Measurements from ENCODE around the gene KHSRP.
"Not testable (repeated sequence)": the region's sequence is repeated elsewhere in the genome, so short reads cannot be mapped to it uniquely, and the experiment has no call there.

The KHSRP gene

DNA sequence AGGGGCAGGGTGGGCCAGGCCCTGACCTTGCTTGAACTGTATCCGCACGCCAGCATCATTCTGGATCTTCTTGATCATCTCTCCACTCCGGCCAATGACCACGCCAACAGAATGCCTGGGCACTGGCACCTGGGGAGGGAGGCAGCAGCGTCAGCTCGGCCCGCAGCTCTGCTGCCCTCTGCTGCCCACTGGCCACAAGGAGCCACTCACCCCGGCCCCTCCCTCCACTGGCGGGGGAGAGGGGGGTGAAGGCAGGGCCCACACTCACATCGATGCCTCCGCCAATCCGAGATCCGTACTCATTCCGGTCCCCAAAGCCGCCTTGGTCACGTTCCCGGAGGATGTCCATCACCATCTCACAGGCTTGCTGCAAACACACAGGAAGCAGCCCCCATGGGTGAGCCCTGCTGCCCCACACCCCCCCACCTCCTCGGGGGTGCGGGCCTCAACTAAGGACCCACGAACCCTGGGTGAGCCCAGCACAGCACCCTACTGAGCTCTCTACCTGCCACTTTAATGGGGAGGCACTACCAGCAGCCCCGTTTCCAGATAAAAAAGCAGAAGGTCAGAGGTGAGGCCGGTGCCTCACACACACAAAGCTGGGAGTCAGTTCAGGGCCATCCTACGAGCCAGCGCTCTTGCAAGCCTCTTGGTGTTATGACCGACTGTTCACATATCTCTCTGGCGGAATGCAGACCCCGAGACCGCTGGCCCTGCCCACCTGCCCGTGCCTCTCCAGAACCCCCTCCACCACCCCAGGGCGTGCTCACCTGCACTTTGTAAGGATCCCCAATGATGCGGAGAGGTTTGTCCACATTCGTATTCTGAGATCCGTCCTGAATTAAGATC lies 6.7 kb downstream of the KHSRP start:
- no peak for DNase-seq

DNA sequence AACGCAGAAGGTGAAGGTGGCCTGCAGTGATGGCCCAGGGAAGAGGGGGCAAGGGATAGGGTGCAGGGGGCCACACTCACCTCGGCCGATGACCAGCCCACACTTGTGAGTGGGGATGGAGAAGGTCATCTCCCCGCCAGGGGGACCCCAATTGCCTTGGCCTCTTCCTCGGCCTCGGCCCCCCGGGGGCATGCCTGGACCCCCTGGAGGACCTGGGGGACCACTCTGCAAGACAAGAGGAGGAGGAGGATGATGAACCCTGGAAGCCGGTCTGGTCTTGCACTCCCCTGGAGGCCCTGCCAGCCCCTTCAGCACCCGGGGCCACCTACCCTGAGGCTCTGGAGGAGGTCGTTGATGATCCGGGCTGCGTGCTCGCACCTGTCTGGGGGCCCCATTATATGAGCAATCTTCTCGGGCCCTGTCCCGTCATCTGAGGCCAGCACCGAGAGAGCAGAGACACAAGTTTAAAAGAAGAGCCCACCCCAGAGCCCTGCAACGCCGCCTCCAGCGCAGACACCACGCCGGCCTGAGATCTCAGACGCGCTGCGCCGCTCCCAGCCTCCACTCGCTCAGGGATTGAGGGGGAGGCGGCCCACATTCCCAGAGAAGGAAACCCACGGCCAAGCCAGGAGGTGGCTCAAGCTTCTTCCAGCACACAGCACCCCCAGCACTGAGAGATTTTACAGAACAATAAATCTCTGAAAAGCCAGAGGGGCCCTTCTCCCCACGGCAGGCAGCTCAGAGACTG lies 7.8 kb downstream of the KHSRP start:
- no peak for DNase-seq

DNA sequence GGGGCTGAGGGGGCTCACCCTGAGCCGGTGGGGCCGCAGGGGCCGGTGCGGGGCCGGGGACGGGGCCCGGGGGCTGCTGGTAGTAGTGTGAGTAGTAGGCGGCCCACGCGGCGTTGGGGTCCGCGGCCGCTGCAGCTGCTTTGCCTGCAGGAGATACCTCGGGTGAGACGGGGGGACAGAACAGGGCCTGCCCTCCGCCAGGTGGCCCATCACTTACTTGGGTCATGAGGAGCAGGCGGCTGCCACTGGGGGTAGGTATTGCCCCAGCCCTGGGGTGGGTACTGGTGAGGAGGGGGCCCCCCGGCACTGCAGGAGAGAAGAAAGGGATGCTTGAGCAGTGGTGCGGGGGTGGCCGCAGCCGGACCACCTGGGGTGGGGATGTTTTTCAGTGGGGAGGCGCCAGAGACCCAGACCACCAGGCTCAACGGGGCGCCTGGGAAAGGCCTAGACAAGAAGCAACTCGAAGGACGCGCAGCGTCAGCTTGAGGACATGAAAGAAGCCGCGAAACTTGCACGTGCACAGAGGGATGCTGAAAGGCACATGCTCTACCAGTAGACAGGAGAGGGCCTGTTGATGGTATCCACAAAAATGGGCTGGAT lies 8.9 kb downstream of the KHSRP start:
- DNase-seq = no peak

DNA sequence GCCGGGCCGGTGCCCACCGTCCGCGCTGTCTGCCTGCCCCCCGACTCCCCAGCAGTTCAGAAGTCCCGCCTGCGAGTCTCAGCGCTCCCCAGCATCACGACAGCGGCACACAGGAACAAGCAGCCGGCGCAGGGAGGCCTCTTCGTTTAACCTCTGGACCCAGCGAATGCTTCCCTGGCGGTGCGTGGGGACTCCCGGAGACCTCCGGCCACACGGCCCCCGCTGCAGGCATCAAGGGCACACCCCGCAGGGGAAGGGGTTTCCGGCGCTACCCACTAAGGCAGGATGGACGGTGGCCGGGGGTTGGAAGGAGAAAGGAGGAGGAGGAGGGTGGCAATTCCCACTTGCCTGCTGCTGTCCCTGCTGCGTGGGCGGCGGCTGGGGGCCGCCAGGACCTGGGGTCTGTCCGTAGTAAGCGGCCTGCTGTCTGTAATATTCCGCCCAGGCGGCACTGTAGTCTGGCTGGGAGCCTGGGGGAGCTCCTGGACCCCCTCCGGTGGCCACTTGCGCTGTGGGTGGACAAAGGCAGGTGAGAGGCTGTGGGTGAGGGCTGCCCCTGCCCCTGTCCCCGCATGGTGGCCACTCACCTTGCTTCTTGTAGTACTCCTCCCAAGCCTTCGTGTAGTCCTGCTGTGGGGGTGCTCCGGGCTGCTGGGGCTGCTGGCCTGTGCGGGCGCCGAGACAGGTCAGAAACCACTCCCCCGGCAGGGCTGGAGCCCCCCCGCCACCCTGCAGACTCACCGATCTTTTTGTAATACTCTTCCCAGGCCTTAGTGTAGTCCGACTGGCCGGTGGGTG lies 9.6 kb downstream of the KHSRP start:
- DNase-seq = no peak

DNA sequence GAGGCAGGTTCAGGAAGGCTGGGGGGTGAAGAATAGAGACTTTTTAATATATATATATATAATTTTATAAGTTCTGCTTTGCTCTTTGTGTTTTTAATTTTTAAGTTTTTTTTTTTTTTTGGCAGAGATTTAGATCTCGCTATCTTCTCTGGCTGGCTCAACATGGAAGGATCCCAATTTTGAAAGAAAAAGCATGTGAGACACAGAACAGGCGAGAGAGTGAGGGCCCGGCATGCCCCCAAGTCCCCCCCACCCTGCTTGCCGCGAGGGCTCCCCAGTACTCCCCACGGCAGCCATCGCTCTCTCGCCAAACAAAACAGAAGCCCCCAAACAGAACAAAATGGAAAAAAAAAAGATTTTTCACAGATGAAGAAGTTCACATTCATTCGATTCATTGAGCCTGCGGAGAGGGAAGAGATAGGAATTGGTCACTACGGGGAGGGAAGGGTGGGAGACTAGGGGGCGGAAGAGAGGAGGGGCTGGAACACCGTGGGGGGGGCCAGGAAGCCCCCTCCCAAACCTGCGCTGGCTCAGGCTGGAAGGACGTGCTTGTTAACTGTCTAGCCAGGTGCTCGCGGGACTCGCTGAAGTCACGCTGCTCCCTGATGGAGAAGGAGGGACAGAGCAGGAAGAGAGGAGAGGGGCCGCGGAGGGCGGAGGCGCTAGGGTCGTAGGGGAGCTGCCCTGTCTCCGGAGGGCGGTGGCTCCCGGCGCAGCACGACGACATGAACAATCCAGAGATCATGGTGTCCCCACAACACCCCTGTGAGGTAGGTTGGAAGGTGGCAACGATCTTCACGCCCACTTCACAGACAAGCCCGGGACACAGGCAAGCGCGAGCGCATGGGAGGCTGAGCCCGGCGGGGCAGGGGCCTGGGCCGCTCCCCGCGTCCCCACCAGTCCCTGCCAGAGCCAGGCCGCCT lies 10.6 kb downstream of the KHSRP start:
- DNase-seq = no peak

DNA sequence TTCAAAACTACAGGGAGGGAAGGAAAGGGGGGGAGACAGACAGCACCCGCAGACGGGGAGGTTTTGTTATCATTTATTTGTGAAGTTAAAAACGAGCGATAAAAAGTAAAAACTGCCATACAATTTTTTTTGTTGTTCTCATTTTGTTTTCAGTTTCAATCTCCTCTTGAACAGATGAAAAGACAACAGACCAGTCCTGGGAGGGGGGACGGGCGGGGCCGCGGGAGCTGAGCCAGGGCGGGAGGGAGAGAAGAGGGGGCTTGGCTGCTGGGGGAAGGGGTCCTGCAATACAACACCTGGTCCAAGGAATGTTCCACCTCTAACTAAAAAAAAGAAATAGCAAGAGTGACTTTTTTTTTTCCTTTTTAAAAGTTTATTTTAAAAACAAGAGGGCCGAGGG lies 11.3 kb downstream of the KHSRP start:
- no peak for DNase-seq

DNA sequence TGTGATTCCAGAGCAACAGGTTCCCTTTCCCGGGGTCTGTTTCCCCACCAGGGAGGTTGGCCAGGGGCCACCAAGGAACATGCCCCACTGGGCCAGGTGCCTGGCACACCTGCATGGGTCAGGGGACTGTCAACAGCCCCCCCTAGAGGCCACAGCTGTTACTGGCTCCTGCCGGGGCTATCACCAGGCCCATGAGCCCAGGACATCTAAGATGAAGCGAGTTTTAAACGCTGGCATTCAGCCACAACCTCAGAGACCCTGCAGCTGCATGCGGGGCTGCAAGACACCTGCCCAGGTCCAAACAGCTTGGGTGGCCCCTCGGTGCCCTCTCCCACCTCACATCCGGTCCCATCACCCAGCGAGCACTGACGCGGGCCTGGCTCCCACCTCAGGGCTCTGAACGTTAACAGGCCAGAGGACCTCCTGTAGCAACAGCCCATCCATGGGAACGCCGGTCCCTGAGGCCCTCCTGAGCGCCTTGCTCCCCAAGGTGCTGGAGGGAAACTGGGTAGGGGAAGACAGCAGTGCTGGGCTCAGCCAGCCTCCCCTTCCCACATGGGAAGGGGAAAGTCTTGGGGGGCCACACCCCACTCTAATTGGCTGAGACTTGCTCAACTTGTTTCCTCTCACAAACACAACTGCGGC lies 12.0 kb downstream of the KHSRP start:
- DNase-seq = peak; percentile 52

DNA sequence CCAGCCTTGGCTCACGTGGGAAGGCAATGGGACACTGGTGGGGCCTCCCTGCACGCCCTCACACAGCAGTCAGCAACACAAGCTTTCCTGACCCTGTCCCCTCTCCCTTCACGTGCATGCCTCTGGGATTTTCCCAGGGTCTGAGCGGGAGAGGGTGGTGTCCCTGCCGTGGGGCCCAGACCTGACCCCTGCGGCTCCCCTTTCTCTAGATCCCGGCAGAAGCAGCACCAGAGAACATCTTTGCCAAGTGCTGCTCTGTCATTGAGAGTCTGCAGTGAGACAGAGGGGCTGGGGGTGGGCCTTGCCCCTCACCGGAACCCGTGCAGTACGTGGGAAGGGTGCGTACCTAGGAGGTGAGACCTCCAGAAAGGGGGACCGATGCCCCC lies 12.6 kb downstream of the KHSRP start:
- DNase-seq = no peak

DNA sequence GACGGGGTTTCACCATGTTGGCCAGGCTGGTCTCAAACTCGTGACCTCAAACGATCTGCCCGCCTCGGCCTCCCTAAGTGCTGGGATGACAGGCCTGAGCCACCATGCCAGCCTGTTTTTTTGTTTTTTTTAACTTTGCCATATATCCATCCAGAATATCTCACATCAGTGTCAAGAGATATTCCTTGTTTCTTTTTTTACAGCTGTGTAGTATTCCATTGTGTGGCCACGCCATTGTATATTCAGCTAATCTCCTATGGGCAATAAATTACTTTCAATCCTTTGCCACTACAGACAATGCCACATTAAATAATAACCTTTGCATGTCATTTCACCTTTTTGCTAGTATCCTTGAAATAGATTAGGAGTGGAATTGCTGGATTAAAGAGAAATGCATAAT lies 15.3 kb downstream of the KHSRP start:
- no peak for DNase-seq

DNA sequence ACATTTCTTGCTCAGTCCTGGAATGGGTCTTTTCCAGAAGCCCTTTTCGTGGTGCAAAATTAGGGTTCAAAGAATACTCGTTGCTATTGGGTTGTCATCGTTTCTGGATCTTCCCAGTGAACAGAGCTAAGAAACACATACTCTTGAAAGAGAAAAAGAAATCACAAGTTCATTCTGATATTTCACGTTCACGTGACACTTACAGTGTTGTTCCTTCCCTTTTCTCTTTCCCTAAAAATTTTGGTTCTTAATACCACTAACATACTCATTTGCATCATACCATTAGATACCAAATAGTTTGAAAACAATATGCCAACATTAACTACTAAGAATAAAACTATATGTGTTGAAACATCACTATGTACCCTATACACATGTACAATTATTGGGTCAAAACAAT lies 18.2 kb downstream of the KHSRP start:
- no peak for DNase-seq

DNA sequence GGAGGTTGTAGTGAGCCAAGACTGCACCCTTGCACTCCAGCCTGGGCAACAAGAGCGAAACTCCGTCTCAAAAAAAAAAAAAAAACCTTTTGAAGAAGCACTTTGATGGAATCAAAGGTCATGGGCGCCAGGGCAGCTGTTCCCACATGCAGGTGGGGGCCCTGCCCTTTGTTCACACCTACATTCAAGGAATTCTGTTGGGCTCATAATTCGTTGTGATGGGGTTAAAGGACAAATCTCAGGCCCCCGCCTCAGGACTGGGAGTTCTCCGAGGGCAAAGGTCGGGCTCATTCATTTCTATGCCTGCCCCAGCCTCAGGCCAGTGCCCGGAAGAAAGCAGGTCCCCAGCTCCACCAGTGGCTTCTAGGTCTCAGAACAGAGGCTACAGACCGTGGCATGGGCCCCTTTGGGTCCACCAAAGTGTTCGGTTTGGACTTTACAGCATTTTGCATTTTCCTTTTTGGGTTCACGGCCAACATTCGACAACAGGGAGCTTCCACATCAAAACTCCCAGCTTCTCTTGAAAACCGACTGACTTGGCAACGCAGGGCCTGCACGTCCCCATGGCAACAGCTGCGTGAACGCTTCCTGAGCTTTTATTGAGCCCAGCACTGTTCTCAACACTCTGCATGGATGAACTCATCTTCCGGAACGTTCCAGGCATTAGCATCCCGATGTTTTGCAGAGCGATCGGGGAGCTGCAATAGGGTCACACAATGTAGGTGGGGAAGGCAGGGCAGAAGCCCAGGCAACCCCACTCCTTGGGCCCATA lies 21.6 kb downstream of the KHSRP start:
- no peak for DNase-seq

DNA sequence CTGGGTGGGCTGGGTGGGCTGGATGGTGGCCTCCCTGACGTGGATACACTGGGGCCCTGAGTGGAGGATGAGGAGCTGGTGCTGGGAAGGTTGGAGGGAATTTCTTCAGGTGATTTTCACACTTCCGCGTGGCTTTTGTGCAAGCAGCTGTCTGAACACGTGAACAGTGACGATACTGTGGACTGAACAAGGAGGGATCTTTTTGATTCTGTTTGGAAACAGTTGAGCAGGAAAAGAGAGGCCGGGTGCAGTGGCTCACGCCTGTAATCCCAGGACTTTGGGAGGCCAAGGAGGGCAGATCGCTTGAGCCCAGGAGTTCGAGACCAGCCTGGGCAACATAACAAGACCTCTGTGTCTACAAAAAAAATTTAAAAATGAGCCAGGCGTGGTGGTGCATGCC lies 22.6 kb downstream of the KHSRP start:
- DNase-seq = no peak

DNA sequence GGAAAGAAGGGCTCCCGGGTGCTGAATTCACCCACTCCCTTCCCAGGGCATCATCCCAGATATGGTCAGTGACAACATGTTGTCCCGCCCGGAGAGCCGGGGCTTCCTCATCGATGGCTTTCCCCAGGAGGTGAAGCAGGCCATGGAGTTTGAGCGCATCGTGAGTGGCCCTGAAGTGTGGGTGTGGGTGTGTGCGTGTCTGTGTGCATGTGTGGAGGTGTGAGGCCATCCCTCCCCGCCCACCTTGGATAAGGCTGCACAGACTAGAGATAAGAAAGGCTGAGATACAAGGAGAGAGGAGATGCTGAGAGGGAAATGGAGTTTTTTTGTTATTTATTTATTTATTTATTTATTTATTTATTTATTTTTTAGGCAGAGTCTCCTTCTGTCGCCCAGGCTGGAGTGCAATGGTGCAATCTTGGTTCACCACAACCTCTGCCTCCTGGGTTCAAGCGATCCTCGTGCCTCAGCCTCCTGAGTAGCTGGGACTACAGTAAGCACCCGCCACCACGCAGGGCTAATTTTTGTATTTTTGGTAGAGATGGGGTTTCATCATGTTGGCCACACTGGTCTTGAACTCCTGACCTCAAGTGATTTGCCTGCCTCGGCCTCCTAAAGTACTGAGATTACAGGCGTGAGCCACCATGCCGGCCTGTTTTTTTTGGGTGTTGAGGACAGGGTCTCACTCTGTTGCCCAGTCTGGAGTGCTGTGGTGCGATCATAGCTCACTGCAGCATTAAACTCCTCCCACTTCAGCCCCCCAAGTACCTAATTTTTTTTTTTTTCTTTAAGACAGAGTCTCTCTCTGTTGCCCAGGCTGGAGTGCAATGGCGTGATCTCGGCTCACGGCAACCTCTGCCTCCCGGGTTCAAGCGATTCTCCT lies 24.3 kb downstream of the KHSRP start:
- not testable (repeated sequence) for DNase-seq

DNA sequence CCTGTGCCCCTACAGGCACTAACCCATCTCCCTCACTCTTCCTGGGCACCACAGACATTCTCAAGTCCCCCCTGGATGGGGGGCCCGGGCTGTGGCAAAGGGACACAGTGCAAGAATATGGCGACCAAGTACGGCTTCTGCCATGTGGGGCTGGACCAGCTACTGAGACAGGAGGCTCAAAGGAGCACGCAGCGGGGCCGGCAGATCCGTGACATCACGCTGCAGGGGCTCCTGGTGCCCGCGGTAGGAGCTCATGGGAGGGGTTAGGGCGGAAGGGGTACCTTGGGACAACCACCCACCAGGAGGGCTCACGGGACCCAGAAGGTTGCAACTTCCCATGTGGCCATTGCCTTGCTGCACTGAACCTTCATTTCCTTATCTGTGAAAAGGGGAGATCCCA lies 28.3 kb downstream of the KHSRP start:
- DNase-seq = no peak

DNA sequence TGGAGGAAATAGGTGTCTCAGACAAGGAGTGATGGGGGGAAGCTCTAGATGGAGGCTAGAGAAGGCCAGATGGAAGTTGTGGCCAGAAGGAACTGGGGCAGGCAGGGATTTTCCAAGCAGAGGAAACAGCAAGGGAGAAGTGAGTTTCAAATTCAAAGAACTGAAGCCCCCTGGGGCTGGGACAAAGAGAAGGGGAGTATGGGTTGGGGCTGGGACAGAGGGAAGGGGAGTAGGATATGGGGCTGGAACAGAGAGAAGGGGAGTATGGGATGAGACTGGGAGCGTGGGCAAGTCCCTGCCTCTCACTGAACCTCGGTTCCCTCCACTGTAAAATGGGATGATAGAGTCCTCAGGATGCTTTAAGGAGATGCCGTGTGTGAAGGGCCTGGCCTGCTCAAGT lies 29.8 kb downstream of the KHSRP start:
- no peak for DNase-seq

DNA sequence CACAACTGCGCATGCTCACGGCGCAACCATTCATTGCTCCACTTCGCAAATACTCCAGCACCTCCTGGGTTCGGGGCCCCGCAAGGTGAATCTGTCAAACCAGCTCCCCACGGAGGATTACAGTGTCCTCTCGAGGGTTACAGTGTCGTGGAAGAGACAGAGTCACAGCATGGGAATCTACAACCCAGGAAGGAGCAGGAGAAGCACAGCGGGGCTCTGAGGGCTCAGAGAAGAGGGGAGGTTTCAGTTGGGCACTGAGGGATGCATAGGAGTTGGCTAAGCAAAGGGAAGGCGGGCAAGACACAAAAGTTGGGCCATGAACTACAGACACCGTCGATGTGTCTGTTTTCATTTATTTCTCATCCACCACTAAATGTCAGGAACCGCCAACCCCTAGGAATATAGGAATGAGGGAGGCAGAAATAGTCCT lies 30.6 kb downstream of the KHSRP start:
- peak; percentile 67 for DNase-seq

DNA sequence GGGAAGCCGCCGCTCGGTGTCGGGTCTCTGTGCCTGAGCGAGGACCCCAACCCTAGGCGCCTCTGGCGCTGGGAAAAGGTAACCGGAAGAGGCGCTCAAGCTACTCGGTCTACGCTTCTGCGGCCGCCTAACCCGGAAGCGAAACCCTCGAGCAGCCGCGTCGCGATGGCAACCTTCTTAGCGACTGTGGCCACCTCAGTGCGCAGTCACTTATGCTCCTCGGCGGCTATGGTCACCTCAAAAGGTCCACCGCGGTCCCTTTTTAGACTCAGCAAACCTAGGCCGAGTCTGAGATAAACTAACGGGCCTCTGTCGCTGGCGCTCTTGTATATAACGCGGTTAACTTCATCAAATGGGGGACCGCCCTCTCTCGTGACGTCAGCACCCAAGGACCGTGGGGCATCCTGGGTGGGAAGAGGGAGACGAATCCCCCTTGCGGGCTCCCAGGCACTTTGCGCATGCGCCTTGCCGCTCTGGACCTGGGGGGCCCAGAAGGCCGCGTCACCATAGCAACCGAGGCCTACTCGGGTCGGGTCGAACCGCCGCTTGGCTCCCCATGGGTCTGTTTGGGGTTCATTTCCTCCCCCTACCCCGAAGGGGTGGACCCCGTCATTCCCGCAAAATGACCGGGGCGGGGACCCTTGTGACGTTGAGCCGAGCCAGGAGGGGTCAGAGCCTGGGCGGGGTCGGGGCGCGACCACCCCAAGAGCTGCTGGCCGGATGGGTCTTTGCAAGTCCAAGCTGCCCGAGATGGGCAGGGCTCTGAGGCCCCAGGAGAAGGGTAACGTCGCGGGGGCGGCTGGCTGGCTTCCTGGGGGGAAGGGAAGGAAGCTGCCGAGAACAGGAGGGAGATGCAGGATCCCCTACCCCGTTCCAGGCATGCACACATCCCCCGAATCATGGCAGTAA lies 31.3 kb downstream of the KHSRP start, which contains the start of gene GTF2F1:
Gene GTF2F1, minus strand, starts transcription at position 91 of the 909 bp plus-strand sequence. CDS start 169 bp downstream, outside the sequence.
- DNase-seq = peak; percentile 93
